ENCODE data around the gene TLR3.
A peak's percentile ranks its signal among the peaks of the same experiment; 100 is the strongest.

The TLR3 gene

DNA sequence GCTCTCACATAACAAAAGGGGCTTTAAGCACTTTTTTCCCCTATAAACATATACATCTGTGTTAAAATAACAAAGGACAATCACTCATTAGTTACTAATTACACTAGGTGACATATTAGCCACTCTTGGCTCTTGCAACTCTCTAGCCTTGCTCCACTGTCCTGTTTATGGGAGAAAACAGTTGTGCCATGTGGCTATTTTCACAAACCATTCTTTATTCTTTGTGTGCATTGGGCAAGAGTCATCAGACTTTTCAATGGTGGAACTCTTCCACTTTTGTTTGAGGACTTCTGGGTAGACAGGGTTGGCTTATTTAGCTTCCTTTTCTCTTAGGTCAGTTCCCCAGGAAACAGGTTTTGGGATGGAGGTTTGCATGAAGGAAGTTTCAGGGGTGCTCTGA lies 19.6 kb downstream of the TLR3 start:
- Histone ChIP-seq H3K27me3 (ENCODE audit: control insufficient read depth, insufficient read depth, low read length) (no peaks in the 10 kb centered on the region), H3K9ac (ENCODE audit: low read length) (no peak overlapping the region), H3K4me1 (ENCODE audit: control insufficient read depth, low read depth, low read length) (no peaks in the 10 kb centered on the region), H3K4me3 (ENCODE audit: low read length) (no peak overlapping the region), H3K9me3 (ENCODE audit: control insufficient read depth, low read depth, low read length) (no peaks in the 10 kb centered on the region), H3K36me3 (ENCODE audit: control insufficient read depth, low read depth, low read length) (no peaks in the 10 kb centered on the region), H3K27ac (ENCODE audit: low read length) (no peak overlapping the region)

DNA sequence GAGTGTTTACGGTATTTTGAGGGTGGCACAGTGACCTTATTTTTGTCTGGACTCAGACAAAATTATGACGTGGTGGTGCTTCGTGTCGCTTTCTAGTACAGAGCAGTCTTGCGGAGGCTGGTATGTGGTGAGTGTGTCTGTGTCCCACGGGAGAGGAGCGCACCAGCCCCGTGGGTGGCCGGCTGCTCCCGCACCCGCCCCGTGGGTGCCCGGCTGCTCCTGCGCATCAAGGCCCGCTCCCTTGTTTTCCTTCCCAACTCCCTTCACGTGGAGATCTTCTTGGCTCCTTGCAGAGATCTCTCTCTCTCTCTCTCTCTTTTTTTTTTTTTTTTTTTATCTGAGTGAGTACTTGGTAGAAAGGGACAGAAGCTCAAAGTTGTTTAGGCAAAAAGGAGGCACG lies 23.3 kb downstream of the TLR3 start:
- no peaks in the 10 kb centered on the region for H3K4me1 ChIP-seq (ENCODE audit: control insufficient read depth, low read depth, low read length)
- H3K36me3 ChIP-seq (ENCODE audit: control insufficient read depth, low read depth, low read length), result no peaks in the 10 kb centered on the region
- H3K27me3 ChIP-seq (ENCODE audit: control insufficient read depth, insufficient read depth, low read length), result no peaks in the 10 kb centered on the region
- no peaks in the 10 kb centered on the region for H3K9me3 ChIP-seq (ENCODE audit: control insufficient read depth, low read depth, low read length)
- H3K27ac ChIP-seq (ENCODE audit: low read length), result no peak overlapping the region
- H3K4me3 ChIP-seq (ENCODE audit: low read length), result no peak overlapping the region
- H3K9ac ChIP-seq (ENCODE audit: low read length), result no peak overlapping the region

GRCh38 chr4:186095406-186095805 lies 26.4 kb downstream of the TLR3 start:
- H3K27ac ChIP-seq (ENCODE audit: low read length), result no peak overlapping the region
- H3K4me3 ChIP-seq (ENCODE audit: low read length), result no peak overlapping the region
- no peak overlapping the region for H3K9ac ChIP-seq (ENCODE audit: low read length)
- H3K27me3 ChIP-seq (ENCODE audit: control insufficient read depth, insufficient read depth, low read length), result no peaks in the 10 kb centered on the region
- H3K4me1 ChIP-seq (ENCODE audit: control insufficient read depth, low read depth, low read length), result no peaks in the 10 kb centered on the region
- H3K9me3 ChIP-seq (ENCODE audit: control insufficient read depth, low read depth, low read length), result no peaks in the 10 kb centered on the region
- H3K36me3 ChIP-seq (ENCODE audit: control insufficient read depth, low read depth, low read length), result no peaks in the 10 kb centered on the region

DNA sequence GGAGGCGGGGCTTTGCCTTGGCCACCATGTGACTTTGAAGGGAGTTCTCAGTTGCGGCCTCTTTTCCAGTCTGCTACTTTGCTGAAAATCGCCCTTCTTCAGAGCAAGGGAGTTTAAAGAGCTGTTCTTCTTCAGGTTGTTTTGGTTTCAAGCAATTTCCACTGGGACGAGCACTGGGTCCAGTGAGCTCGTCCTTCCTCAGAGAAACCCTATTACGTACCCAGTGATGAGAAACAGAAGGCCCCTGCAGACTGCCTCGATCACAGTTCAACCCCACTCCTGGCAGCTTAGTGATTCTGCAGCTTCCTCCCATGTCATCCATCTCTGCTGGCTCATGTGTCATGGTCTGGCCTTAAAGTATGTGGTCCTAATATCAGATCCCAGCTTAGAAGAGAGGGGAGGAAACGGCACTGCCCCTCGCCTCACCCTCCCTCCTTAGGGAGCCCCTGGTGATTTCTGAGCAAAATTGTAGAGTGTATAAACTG lies 27.8 kb downstream of the TLR3 start:
- Histone ChIP-seq H3K9ac (ENCODE audit: low read length) (no peak overlapping the region), H3K27me3 (ENCODE audit: control insufficient read depth, insufficient read depth, low read length) (no peaks in the 10 kb centered on the region), H3K27ac (ENCODE audit: low read length) (no peak overlapping the region), H3K36me3 (ENCODE audit: control insufficient read depth, low read depth, low read length) (no peaks in the 10 kb centered on the region), H3K4me1 (ENCODE audit: control insufficient read depth, low read depth, low read length) (no peaks in the 10 kb centered on the region), H3K9me3 (ENCODE audit: control insufficient read depth, low read depth, low read length) (no peaks in the 10 kb centered on the region), H3K4me3 (ENCODE audit: low read length) (no peak overlapping the region)

DNA sequence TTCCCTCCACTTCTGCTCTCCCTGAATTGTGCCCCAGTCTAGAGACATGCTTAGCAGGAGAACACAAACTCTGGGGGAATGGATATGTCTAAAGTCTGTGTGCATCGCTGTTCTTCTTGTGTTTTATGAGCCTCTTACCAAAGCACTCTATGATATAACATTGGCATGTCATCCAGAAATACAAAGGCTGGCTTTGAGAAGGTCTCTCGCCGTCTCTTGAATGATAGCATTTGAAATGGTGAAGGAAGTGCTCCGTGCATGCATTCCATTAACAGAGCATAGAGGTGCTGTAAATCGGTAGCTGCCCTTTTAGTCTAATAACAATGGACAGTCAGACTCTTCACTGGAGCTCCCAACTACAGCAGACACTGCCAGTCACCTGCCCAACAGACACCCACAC lies 28.4 kb downstream of the TLR3 start:
- no peaks in the 10 kb centered on the region for H3K27me3 ChIP-seq (ENCODE audit: control insufficient read depth, insufficient read depth, low read length)
- H3K36me3 ChIP-seq (ENCODE audit: control insufficient read depth, low read depth, low read length), result no peaks in the 10 kb centered on the region
- no peak overlapping the region for H3K9ac ChIP-seq (ENCODE audit: low read length)
- no peak overlapping the region for H3K27ac ChIP-seq (ENCODE audit: low read length)
- no peak overlapping the region for H3K4me3 ChIP-seq (ENCODE audit: low read length)
- H3K9me3 ChIP-seq (ENCODE audit: control insufficient read depth, low read depth, low read length), result no peaks in the 10 kb centered on the region
- H3K4me1 ChIP-seq (ENCODE audit: control insufficient read depth, low read depth, low read length), result no peaks in the 10 kb centered on the region

DNA sequence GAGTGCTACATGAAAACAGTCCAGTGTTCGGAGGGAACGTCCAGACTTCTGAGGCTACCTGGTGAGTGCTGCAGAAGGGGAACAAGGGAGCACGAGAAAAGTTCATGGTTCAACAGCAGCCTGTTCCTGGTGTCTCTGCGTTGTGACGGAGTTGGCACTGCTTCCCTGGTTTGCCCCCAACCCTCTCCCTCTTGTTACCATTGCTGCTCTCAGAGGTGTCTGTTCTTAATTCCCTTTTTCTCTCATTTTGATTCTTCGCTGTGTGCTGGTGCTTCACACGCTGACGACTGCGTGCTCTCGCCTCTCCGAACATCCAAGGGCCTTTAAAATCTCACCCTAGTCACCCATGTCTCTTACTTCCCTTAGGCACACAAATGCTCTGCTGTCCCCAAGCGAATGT lies 34.0 kb downstream of the TLR3 start:
- no peaks in the 10 kb centered on the region for H3K9me3 ChIP-seq (ENCODE audit: control insufficient read depth, low read depth, low read length)
- H3K4me3 ChIP-seq (ENCODE audit: low read length), result no peak overlapping the region
- H3K9ac ChIP-seq (ENCODE audit: low read length), result no peak overlapping the region
- no peaks in the 10 kb centered on the region for H3K36me3 ChIP-seq (ENCODE audit: control insufficient read depth, low read depth, low read length)
- H3K27ac ChIP-seq (ENCODE audit: low read length), result no peak overlapping the region
- peaks cover 10% of the 10 kb centered on the region for H3K4me1 ChIP-seq (ENCODE audit: control insufficient read depth, low read depth, low read length)
- peaks cover 36% of the 10 kb centered on the region for H3K27me3 ChIP-seq (ENCODE audit: control insufficient read depth, insufficient read depth, low read length)

- no peak within 1 kb of the TSS for H3K27ac ChIP-seq (ENCODE audit: low read length)
- H3K9me3 ChIP-seq (ENCODE audit: control insufficient read depth, low read depth, low read length), result no peaks in the 10 kb centered on the region
- no peaks in the 10 kb centered on the region for H3K36me3 ChIP-seq (ENCODE audit: control insufficient read depth, low read depth, low read length)
- H3K4me3 ChIP-seq (ENCODE audit: low read length), result peak within 1 kb of the TSS; percentile 63
- peaks cover 36% of the 10 kb centered on the region for H3K27me3 ChIP-seq (ENCODE audit: control insufficient read depth, insufficient read depth, low read length)
- H3K4me1 ChIP-seq (ENCODE audit: control insufficient read depth, low read depth, low read length), result peaks cover 14% of the 10 kb centered on the region
- no peak within 1 kb of the TSS for H3K9ac ChIP-seq (ENCODE audit: low read length)
These were observed 35.3 kb downstream of the TLR3 start, which contains the start of gene FAM149A for GRCh38 chr4:186104114-186104889. FAM149A (plus strand) TSS chr4:186104704.

GRCh38 chr4:186104890-186105646 lies 36.1 kb downstream of the TLR3 start:
- H3K4me1 ChIP-seq (ENCODE audit: control insufficient read depth, low read depth, low read length), result peaks cover 14% of the 10 kb centered on the region
- H3K27me3 ChIP-seq (ENCODE audit: control insufficient read depth, insufficient read depth, low read length), result peaks cover 36% of the 10 kb centered on the region
- no peaks in the 10 kb centered on the region for H3K9me3 ChIP-seq (ENCODE audit: control insufficient read depth, low read depth, low read length)
- H3K27ac ChIP-seq (ENCODE audit: low read length), result no peak overlapping the region
- no peak overlapping the region for H3K9ac ChIP-seq (ENCODE audit: low read length)
- peak overlapping the region; percentile 63 for H3K4me3 ChIP-seq (ENCODE audit: low read length)
- H3K36me3 ChIP-seq (ENCODE audit: control insufficient read depth, low read depth, low read length), result no peaks in the 10 kb centered on the region

GRCh38 chr4:186105647-186106321 lies 36.8 kb downstream of the TLR3 start:
- Histone ChIP-seq H3K9ac (ENCODE audit: low read length) (no peak overlapping the region), H3K9me3 (ENCODE audit: control insufficient read depth, low read depth, low read length) (no peaks in the 10 kb centered on the region), H3K27me3 (ENCODE audit: control insufficient read depth, insufficient read depth, low read length) (peaks cover 36% of the 10 kb centered on the region), H3K4me1 (ENCODE audit: control insufficient read depth, low read depth, low read length) (peaks cover 14% of the 10 kb centered on the region), H3K36me3 (ENCODE audit: control insufficient read depth, low read depth, low read length) (no peaks in the 10 kb centered on the region), H3K4me3 (ENCODE audit: low read length) (peak overlapping the region; percentile 63), H3K27ac (ENCODE audit: low read length) (no peak overlapping the region)

DNA sequence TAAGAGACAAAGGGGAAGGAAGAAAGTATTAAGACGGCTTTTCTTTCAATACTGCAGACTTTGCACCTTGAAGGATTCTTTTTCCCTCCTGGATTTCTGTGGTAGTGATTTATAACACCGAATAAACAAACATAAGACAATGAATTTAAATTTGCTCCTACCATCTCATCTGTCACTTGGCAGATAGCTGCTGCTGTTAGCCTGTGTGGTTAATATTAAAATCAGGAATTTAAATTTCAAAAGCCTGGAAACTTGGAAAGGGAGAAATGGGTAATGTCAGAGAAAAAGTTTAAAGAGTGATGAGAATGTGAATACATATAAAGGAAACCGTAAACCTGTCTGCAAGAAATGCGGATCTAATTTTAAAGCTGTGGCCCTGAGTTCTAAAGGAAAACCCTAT lies 39.0 kb downstream of the TLR3 start:
- Histone ChIP-seq H3K27ac (ENCODE audit: low read length) (no peak overlapping the region), H3K36me3 (ENCODE audit: control insufficient read depth, low read depth, low read length) (no peaks in the 10 kb centered on the region), H3K4me3 (ENCODE audit: low read length) (no peak overlapping the region), H3K4me1 (ENCODE audit: control insufficient read depth, low read depth, low read length) (peaks cover 14% of the 10 kb centered on the region), H3K9ac (ENCODE audit: low read length) (no peak overlapping the region), H3K9me3 (ENCODE audit: control insufficient read depth, low read depth, low read length) (no peaks in the 10 kb centered on the region), H3K27me3 (ENCODE audit: control insufficient read depth, insufficient read depth, low read length) (peaks cover 31% of the 10 kb centered on the region)

GRCh38 chr4:186108391-186108790 lies 39.4 kb downstream of the TLR3 start:
- Histone ChIP-seq H3K36me3 (ENCODE audit: control insufficient read depth, low read depth, low read length) (no peaks in the 10 kb centered on the region), H3K4me1 (ENCODE audit: control insufficient read depth, low read depth, low read length) (peaks cover 14% of the 10 kb centered on the region), H3K9ac (ENCODE audit: low read length) (no peak overlapping the region), H3K9me3 (ENCODE audit: control insufficient read depth, low read depth, low read length) (no peaks in the 10 kb centered on the region), H3K27me3 (ENCODE audit: control insufficient read depth, insufficient read depth, low read length) (peaks cover 27% of the 10 kb centered on the region), H3K27ac (ENCODE audit: low read length) (no peak overlapping the region), H3K4me3 (ENCODE audit: low read length) (no peak overlapping the region)
